Testis (tissue), 3 donors: ENCODE measurements around the gene MAIP1. TPM values are rescaled to one million over a fixed set of nuclear protein-coding genes. Genes with fewer than 3 reads are reported as not detected.

ENCODE experiments used
- DNase-seq: peaks from one replicate; pipeline ENCODE4 v3.0.0-alpha.2; 2019
- H3K27ac ChIP-seq, 2 donors: fragments of 200-600 bp; sonication (generic); one replicate each; pipeline ENCODE4 v1.5.1; 2019
- H3K27me3 ChIP-seq: fragments of 200-600 bp; sonication (generic); one replicate; pipeline ENCODE4 v1.5.1; 2019
- H3K36me3 ChIP-seq: fragments of 200-600 bp; sonication (generic); one replicate; pipeline ENCODE4 v1.5.1; 2017; ENCODE audit warnings: low read depth; ENCODE audit errors: missing control alignments
- H3K4me1 ChIP-seq: fragments of 200-600 bp; sonication (generic); one replicate; pipeline ENCODE4 v1.5.1; 2019
- H3K4me3 ChIP-seq, 2 donors: fragments of 200-600 bp; sonication (generic); one replicate each; pipeline ENCODE4 v1.5.1; 2017 to 2019
- H3K9me3 ChIP-seq: fragments of 200-600 bp; sonication (generic); one replicate; pipeline ENCODE4 v1.5.1; 2017
- CTCF ChIP-seq, 3 experiments: fragments of 450-650 bp in 2 of 3; fragments of 200-600 bp in 1 of 3; sonication (generic) in 1 of 3; IDR thresholded peaks; one replicate each; pipeline ENCODE4 v1.5.1; 2016 to 2019; ENCODE audit warnings: antibody characterized with exemption in 3 of 3, mild to moderate bottlenecking in 2 of 3, moderate library complexity in 1 of 3
- POLR2A ChIP-seq: fragments of 450-650 bp; IDR thresholded peaks from one replicate; pipeline ENCODE4 v1.6.1; 2017; ENCODE audit warnings: antibody characterized with exemption, mild to moderate bottlenecking, moderate library complexity
- WGBS, 2 donors: methylation state at CpG; one replicate each; pipeline ENCODE4 v1.1.5; 2018; 5-methylcytosine and 5-hydroxymethylcytosine counted together
- intact Hi-C: fragments of 100-400 bp; cut with DNase I; formaldehyde crosslinking; loops from one replicate; pipeline ENCODE4 v1.15.1; 2023; ENCODE audit warnings: low total_unique reads
- polyA plus RNA-seq: library from polyadenylated mRNA; stranded (reverse); fragments of 350-450 nt; fragmentation: Illumina TruSeq; extraction: RNeasy Lipid Tissue Mini Kit (QIAGEN cat#74804); gene quantifications from one replicate; pipeline ENCODE4 v1.2.3, GENCODE V29; 2014; ENCODE audit warnings: low read depth, low replicate concordance; ENCODE audit not compliant: insufficient read depth
- total RNA-seq, 2 donors: library from RNA; depleted of rRNA; stranded (reverse); fragments of >200 nt; gene quantifications; one replicate each; pipeline ENCODE4 v1.2.3, GENCODE V29; 2016

The MAIP1 gene
- total and polyA plus RNA-seq, 3 donors from 2014 or later: 13.6 to 18.7 (median 16.6) TPM

DNA sequence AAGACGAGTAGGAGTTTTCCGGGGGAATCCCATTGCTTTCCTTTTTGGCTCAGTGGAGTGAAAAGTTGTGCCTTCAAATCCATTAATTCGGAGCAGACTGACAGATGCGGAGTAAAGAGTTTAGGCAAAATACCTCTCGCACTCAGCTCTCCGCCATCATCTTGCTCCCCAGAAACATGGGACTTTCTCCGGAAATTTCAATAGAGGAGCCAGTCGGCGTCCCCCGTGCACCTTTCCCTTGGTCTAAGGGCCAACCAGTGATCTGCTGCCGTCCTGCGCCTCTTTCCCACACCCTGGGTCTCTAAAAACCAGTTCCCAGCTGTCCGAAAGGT lies 409 bp upstream of the MAIP1 start:
- Histone ChIP-seq H3K4me3 (peak overlapping the region; percentile 90 to 97), H3K9me3 (no peaks in the 10 kb centered on the region), H3K36me3 (no peaks in the 10 kb centered on the region), H3K4me1 (peaks cover 20% of the 10 kb centered on the region), H3K27ac (peak overlapping the region; percentile 89 to 92), H3K27me3 (no peaks in the 10 kb centered on the region)
- TF ChIP-seq CTCF (IDR thresholded peaks at IDR 0.05) (no peak), POLR2A (no peak)
- no peak for DNase-seq
- intact Hi-C loops: no loop called here
- 0% methylated on average over 13 of the region's 13 CpGs for WGBS, 2 donors

DNA sequence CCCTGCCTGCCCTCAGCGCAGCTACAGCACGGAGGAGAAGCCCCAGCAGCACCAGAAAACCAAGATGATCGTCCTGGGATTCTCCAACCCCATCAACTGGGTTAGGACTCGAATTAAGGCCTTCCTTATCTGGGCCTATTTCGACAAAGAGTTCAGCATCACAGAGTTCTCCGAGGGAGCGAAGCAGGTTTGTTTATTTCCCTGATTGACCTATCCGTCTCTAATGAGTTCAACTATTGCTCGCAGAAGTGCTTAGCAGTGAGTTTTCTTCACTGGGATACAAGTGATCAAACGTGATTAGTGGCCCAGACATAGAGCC lies 639 bp downstream of the MAIP1 start:
- no peaks in the 10 kb centered on the region for H3K36me3 ChIP-seq
- intact Hi-C loops: no loop called here
- H3K4me3 ChIP-seq: peak overlapping the region; percentile 90 to 97
- no peaks in the 10 kb centered on the region for H3K9me3 ChIP-seq
- H3K27me3 ChIP-seq: no peaks in the 10 kb centered on the region
- no peak for DNase-seq
- peak overlapping the region; percentile 89 to 92 for H3K27ac ChIP-seq
- TF ChIP-seq CTCF (IDR thresholded peaks at IDR 0.05): no peak
- H3K4me1 ChIP-seq: peaks cover 20% of the 10 kb centered on the region
- WGBS, 2 donors: 0% methylated on average over 6 to 10 of the region's 10 CpGs

- no peak overlapping the region for H3K4me3 ChIP-seq
- no peaks in the 10 kb centered on the region for H3K36me3 ChIP-seq
- TF ChIP-seq CTCF (IDR thresholded peaks at IDR 0.05) (no peak), POLR2A (no peak)
- no peaks in the 10 kb centered on the region for H3K27me3 ChIP-seq
- H3K4me1 ChIP-seq: peaks cover 15% of the 10 kb centered on the region
- H3K9me3 ChIP-seq: no peaks in the 10 kb centered on the region
- no peak for DNase-seq
- H3K27ac ChIP-seq: no peak overlapping the region
- intact Hi-C loops: no loop called here
- WGBS, 2 donors: 88% methylated on average over 4 of the region's 4 CpGs
These were observed 2.6 kb downstream of the MAIP1 start for GRCh38 chr2:199958014-199958413.

DNA sequence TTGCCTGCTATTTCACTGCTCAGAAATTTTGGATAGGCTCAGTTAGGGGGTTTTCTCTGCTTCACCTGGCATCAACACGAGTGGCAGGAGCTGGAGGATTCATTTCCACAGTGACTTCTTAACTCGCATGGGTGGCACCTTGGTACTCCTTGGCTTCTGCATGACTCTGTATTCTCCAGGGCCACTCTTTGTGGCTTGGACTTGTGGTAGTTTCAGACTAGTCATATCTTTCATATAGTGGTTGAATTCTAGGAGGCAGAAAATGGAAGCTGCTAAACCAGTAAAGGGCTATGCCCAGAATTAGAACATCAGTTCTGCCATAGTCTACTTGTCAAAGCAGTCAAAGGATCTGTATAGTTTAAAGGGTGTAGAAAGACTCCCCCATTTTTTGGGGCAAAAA lies 6.8 kb downstream of the MAIP1 start:
- Histone ChIP-seq H3K9me3 (no peaks in the 10 kb centered on the region), H3K4me3 (no peak overlapping the region), H3K36me3 (no peaks in the 10 kb centered on the region), H3K4me1 (no peaks in the 10 kb centered on the region), H3K27ac (no peak overlapping the region), H3K27me3 (no peaks in the 10 kb centered on the region)
- no peak for TF ChIP-seq POLR2A
- TF ChIP-seq CTCF (IDR thresholded peaks at IDR 0.05): no peak
- intact Hi-C loops: no loop called here
- WGBS, 2 donors: 97 to 100% methylated on average over 2 of the region's 2 CpGs
- no peak for DNase-seq

GRCh38 chr2:199966405-199966804 lies 11.0 kb downstream of the MAIP1 start:
- WGBS, 2 donors: 59 to 72% methylated on average over 2 of the region's 2 CpGs
- intact Hi-C loops: no loop called here
- Histone ChIP-seq H3K27ac (no peak overlapping the region), H3K36me3 (no peaks in the 10 kb centered on the region), H3K9me3 (no peaks in the 10 kb centered on the region), H3K4me1 (no peaks in the 10 kb centered on the region), H3K27me3 (no peaks in the 10 kb centered on the region), H3K4me3 (no peak overlapping the region)
- TF ChIP-seq CTCF (IDR thresholded peaks at IDR 0.05): no peak
- DNase-seq: no peak
